ENCODE measurements around the gene TUBGCP3. TPM values are rescaled to one million over a fixed set of nuclear protein-coding genes. Genes with fewer than 3 reads are reported as not detected.

The TUBGCP3 gene
- total and polyA plus RNA-seq, 4 donors: 10.9 to 40.2 (median 26.9) TPM

DNA sequence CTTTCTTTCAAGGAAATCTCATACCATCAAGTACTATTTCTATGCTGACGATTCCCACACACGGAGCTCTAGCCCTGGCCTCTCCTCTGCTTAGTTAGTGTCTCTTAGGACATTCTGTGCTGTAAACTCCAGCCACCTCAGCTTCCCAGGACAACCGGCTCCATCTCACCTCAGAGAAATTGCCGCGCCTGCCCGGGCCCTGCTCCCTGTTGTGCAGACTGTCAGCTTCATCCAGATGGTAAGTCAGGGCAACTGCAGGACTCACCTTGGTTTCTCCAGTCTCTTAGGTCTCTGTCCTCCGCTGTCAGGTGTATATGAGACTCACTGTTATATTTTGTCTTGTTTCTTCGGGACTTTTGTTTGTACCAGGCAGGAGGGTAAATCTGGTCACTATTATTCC, 113.1 kb downstream of the TUBGCP3 start:
- Histone ChIP-seq H3K36me3 (ENCODE audit: control insufficient read depth in 4 of 4, insufficient read depth in 4 of 4, low read length in 4 of 4) (no peaks in the 10 kb centered on the region), H3K9me3 (ENCODE audit: control insufficient read depth in 4 of 4, insufficient read depth in 3 of 4, low read length in 3 of 4) (peaks cover 0 to 3% (median 0%) of the 10 kb centered on the region in 4 donors), H3K9ac (ENCODE audit: insufficient read depth in 1 of 2, low read length in 2 of 2) (no peak overlapping the region), H3K27ac (ENCODE audit: low read depth in 1 of 2, low read length in 1 of 2) (no peak overlapping the region), H3K4me1 (ENCODE audit: control insufficient read depth in 5 of 5, insufficient read depth in 5 of 5, low read length in 5 of 5) (no peaks in the 10 kb centered on the region), H3K4me3 (no peak overlapping the region), H3K27me3 (ENCODE audit: control insufficient read depth in 3 of 3, insufficient read depth in 3 of 3, low read length in 2 of 3) (no peaks in the 10 kb centered on the region)
- ATAC-seq (ENCODE audit: insufficient read depth, low FRiP score) (no peak), DNase-seq (no peak)
- TF ChIP-seq, protein P1, sequence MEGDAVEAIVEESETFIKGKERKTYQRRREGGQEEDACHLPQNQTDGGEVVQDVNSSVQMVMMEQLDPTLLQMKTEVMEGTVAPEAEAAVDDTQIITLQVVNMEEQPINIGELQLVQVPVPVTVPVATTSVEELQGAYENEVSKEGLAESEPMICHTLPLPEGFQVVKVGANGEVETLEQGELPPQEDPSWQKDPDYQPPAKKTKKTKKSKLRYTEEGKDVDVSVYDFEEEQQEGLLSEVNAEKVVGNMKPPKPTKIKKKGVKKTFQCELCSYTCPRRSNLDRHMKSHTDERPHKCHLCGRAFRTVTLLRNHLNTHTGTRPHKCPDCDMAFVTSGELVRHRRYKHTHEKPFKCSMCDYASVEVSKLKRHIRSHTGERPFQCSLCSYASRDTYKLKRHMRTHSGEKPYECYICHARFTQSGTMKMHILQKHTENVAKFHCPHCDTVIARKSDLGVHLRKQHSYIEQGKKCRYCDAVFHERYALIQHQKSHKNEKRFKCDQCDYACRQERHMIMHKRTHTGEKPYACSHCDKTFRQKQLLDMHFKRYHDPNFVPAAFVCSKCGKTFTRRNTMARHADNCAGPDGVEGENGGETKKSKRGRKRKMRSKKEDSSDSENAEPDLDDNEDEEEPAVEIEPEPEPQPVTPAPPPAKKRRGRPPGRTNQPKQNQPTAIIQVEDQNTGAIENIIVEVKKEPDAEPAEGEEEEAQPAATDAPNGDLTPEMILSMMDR (IDR thresholded peaks at IDR 0.05; ENCODE audit: control extremely low read depth, extremely low read depth): no peak
- WGBS, 2 donors: 85 to 87% methylated on average over 8 of the region's 8 CpGs

DNA sequence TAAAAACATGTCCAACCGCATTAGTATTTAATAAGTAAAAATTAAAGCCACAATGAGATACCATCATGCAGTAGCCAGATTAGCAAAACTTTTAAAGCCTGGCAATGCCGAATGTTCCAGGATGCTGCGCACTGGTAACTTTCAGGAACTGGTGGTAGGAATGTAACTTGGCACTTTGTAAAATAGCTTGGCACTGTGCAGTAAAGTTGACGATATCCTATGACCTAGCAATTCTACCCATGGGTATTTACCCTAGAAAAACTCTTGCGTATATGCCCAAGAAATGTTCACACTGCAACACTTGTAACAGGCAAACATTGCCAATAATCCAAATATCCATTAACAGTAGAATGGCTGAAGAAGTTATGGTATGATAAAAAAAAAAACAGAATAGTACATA, 114.1 kb downstream of the TUBGCP3 start:
- Histone ChIP-seq H3K27ac (ENCODE audit: low read depth in 1 of 2, low read length in 1 of 2) (no peak overlapping the region), H3K4me3 (no peak overlapping the region), H3K27me3 (ENCODE audit: control insufficient read depth in 3 of 3, insufficient read depth in 3 of 3, low read length in 2 of 3) (no peaks in the 10 kb centered on the region), H3K9ac (ENCODE audit: insufficient read depth in 1 of 2, low read length in 2 of 2) (no peak overlapping the region), H3K36me3 (ENCODE audit: control insufficient read depth in 4 of 4, insufficient read depth in 4 of 4, low read length in 4 of 4) (no peaks in the 10 kb centered on the region), H3K9me3 (ENCODE audit: control insufficient read depth in 4 of 4, insufficient read depth in 3 of 4, low read length in 3 of 4) (peaks cover 0 to 7% (median 0%) of the 10 kb centered on the region in 4 donors), H3K4me1 (ENCODE audit: control insufficient read depth in 5 of 5, insufficient read depth in 5 of 5, low read length in 5 of 5) (no peaks in the 10 kb centered on the region)
- WGBS, 2 donors: 91 to 93% methylated on average over 5 of the region's 5 CpGs
- DNase-seq: no peak
- TF ChIP-seq, protein P1 (IDR thresholded peaks at IDR 0.05; ENCODE audit: control extremely low read depth, extremely low read depth): no peak
- no peak for ATAC-seq (ENCODE audit: insufficient read depth, low FRiP score)

DNA sequence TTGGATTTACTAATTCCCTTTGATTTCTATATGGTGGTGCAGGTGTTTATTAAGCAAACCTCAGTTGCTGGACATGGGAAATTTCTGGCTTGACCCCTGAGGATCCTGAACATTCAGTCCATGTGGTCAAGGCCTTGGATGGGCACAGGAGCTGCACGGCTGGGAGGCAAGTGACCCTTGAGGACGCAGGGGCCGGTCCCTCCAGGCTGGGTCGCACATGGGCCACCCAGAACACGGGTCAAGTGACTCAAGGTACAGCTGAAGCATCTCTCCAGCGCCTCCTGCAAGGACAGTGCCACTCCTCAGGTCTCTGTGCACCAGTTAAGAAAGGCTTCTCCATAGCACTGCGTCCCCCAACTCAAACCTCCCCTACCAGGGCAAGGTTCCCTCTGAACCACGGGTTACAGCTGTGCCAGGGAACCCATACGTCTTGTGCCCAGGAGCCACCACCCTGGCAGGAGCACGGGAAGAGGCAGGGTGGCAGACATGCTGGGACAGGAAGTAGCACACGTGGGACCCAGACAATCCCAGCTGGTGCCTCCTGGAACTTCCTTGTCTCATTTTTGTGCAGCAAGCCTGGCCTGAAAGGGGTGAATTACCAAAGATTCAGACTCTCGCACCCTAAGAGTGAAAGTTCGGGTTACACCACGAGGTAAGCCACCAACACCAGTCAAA, 118.7 kb downstream of the TUBGCP3 start:
- TF ChIP-seq, protein P1 (IDR thresholded peaks at IDR 0.05; ENCODE audit: control extremely low read depth, extremely low read depth): no peak
- H3K36me3 ChIP-seq (ENCODE audit: control insufficient read depth in 4 of 4, insufficient read depth in 4 of 4, low read length in 4 of 4): no peaks in the 10 kb centered on the region
- H3K9me3 ChIP-seq (ENCODE audit: control insufficient read depth in 4 of 4, insufficient read depth in 3 of 4, low read length in 3 of 4): peaks cover 0 to 11% (median 0%) of the 10 kb centered on the region in 4 donors
- no peak overlapping the region for H3K4me3 ChIP-seq
- no peak overlapping the region for H3K9ac ChIP-seq (ENCODE audit: insufficient read depth in 1 of 2, low read length in 2 of 2)
- no peaks in the 10 kb centered on the region for H3K27me3 ChIP-seq (ENCODE audit: control insufficient read depth in 3 of 3, insufficient read depth in 3 of 3, low read length in 2 of 3)
- no peaks in the 10 kb centered on the region for H3K4me1 ChIP-seq (ENCODE audit: control insufficient read depth in 5 of 5, insufficient read depth in 5 of 5, low read length in 5 of 5)
- no peak overlapping the region for H3K27ac ChIP-seq (ENCODE audit: low read depth in 1 of 2, low read length in 1 of 2)
- no peak for ATAC-seq (ENCODE audit: insufficient read depth, low FRiP score)
- WGBS, 2 donors: 80 to 82% methylated on average over 14 of the region's 14 CpGs
- DNase-seq: no peak

DNA sequence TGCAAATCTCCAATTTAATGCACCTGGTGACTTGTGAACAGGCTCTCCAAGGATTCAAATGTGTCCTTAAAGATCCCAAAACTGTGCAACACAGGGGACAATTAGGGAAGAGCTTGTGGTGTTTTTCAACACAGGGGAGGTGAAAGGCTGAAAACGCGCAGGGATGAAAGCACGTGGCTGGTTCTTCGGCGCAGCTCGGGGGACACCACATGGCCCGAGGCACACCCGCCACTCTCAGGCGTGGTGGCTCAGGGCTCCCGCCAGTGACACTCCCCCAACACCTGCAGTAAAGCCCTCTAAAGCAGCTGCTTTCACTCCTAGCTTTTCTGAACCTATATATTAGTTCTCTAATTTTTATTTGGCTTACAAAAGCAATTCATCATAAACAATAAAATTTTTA, 119.9 kb downstream of the TUBGCP3 start:
- Histone ChIP-seq H3K4me1 (ENCODE audit: control insufficient read depth in 5 of 5, insufficient read depth in 5 of 5, low read length in 5 of 5) (no peaks in the 10 kb centered on the region), H3K9me3 (ENCODE audit: control insufficient read depth in 4 of 4, insufficient read depth in 3 of 4, low read length in 3 of 4) (peaks cover 0 to 11% (median 0%) of the 10 kb centered on the region in 4 donors), H3K36me3 (ENCODE audit: control insufficient read depth in 4 of 4, insufficient read depth in 4 of 4, low read length in 4 of 4) (no peaks in the 10 kb centered on the region), H3K9ac (ENCODE audit: insufficient read depth in 1 of 2, low read length in 2 of 2) (no peak overlapping the region), H3K4me3 (no peak overlapping the region), H3K27ac (ENCODE audit: low read depth in 1 of 2, low read length in 1 of 2) (no peak overlapping the region), H3K27me3 (ENCODE audit: control insufficient read depth in 3 of 3, insufficient read depth in 3 of 3, low read length in 2 of 3) (no peaks in the 10 kb centered on the region)
- DNase-seq (no peak), ATAC-seq (ENCODE audit: insufficient read depth, low FRiP score) (no peak)
- WGBS, 2 donors: 88 to 95% methylated on average over 10 of the region's 10 CpGs
- TF ChIP-seq, protein P1 (IDR thresholded peaks at IDR 0.05; ENCODE audit: control extremely low read depth, extremely low read depth): no peak
